HG03039 (cell line): Measurements from ENCODE around the gene P3R3URF.
A peak's percentile ranks its signal among the peaks of the same experiment; 100 is the strongest.
"Not testable (repeated sequence)": the region's sequence is repeated elsewhere in the genome, so short reads cannot be mapped to it uniquely, and the experiment has no call there.

Source experiments
- ATAC-seq: cut with Tn5 transposase; IDR thresholded peaks from one replicate; pipeline ENCODE4 v1.9.1; 2021; ENCODE audit warnings: mild to moderate bottlenecking, moderate library complexity; ENCODE audit not compliant: unreplicated experiment

The P3R3URF gene

DNA sequence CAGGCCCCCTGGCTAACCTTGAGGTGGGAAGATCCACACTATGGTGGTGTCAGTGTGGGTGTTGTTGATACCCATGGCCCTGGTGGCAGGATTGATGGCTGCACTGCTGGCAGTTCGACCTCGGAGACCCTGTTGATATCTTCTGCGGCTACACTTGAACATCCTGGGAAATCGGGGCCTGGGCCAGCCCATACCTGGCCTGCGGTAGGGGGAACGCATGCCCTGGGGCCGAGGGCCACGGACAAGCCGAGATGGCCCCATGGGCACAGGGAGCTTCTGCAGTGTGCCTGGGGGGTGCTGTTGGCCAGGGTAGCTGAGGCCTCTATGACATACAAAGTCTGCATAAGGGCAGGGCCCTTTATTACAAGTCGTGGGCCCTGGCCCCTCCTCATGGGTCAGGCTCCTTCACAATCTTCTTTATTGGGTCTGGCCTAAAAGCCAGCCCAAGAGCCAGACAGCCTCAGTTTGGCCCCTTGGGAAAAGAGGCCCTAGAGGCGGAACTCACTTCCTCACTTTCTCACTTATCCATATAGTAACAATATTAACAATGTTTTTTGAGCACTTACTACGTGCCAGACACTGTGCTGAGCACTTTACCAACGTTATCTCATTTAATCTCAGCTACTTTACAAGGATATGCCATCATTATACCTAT is at the start of gene P3R3URF:
P3R3URF (minus strand) TSS at position 278 of the 655 bp plus-strand sequence; CDS start at position 261, 17 bp downstream.
- no peak for ATAC-seq

GRCh38 chr1:46224966-46225365 is 48.7 kb upstream of the P3R3URF start:
- ATAC-seq: no peak

- peak; percentile 67 for ATAC-seq
Measured at GRCh38 chr1:46223472-46223943, 47.2 kb upstream of the P3R3URF start.

DNA sequence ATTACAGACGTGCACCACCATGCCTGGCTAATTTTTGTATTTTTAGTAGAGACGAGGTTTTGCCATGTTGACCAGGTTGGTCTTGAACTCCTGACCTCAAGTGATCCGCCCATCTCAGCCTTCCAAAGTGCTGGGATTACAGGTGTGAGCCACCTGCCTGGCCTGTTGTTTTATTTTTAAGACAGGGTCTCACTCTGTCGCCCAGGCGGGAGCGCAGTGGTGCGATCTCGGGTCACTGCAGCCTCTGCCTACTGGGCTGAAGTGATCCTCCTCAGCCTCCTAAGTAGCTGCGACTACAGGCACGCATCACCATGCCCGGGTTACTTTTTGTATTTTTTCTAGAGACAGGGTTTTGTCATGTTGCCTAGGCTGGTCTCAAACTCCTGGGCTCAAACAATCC is 46.8 kb upstream of the P3R3URF start:
- not testable (repeated sequence) for ATAC-seq

DNA sequence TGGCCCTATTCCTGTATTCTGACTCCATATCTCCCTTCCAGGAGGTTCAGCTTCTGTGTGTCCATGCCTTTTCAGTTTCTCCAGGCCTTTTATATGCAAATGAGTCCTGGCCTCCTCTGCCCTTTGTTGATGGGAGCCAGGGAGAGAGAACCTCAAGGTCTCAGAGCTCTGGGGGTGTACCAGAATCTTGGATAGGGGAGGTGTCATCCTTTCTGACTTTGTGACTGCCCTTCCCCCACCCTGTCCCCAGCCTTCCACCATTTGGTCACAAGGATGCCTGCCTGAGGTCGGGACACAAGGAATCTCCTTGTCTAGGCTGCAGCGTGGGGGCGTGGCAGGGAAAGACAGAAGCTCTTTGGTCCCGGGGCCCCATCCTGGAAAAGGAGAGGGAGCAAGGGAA is 45.5 kb upstream of the P3R3URF start:
- no peak for ATAC-seq

DNA sequence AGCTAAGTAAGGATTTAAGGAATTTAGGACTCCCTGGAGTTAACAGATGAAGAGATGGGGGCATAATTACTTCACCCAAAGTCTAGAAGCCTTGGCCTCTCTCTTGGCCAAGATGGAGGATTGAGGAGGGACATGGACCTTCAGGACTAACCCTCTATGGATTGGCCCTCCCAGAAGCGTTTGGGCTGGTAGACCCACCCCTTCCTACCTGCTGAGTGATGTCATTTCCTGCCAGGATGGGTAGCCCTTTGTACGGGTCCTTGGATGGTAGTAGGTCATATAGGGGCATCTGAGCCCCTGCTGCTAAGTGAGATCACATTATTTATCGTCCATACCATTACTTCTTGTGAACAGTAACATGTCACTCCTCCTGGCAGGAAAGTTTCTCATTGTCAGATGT is 44.5 kb upstream of the P3R3URF start:
- no peak for ATAC-seq

GRCh38 chr1:46219551-46220520 is 43.5 kb upstream of the P3R3URF start:
- no peak for ATAC-seq

DNA sequence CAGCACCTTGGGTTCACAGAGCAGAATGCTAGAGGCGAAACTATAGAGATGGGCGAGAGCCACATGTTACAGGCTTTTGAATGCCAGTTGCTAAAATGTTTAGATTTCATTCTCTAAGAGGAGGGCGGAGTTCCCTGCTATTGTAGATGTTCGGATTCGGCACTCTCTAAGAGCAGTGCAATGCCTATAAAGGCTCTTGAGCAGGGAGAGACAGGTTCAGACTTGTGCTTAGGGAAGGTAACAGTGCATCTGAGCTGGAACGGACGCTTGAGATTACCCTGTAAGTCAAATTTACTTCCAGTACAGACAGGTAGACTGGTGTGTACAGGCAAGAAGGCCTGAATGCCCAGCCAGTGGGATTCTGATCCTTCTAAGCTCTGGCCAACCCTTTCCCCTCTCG is 42.2 kb upstream of the P3R3URF start:
- no peak for ATAC-seq

DNA sequence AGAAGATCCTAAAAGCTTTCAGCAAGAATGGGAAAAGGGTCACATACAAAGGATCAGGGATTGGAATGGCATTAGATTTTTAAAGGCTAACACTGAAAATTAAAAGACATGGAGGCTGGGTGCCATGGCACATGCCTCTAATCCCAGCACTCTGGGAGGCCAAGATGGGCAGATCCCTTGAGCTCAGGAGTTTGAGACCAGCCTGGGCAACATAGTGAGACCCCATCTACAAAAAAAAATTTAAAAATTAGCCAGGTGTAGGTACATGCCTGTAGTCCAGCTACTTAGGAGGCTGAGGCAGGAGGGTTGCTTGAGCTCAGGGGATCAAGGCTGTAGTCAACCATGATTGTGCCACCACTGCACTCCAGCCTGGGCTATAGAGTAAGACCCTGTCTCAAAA is 39.2 kb upstream of the P3R3URF start:
- no peak for ATAC-seq

- ATAC-seq: no peak
Measured at GRCh38 chr1:46211051-46211450, 34.8 kb upstream of the P3R3URF start.

DNA sequence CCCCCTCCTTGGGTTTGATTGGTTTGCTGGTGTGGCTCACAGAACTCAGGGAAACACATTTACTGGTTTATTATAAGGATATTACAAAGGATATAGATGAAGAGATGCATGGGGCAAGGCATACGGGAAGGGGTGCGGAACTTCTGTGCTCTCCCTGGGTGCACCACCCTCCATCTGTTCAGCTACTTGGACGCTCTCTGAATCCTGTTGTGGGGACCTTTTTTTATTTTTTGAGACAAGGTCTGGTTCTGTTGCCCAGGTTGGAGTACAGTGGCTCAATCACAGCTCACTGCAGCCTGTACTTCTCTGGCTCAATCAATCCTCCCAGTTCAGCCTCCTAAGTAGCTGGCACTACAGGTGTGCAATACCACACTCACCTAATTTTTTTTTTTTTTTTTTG is 34.3 kb upstream of the P3R3URF start:
- ATAC-seq: no peak

DNA sequence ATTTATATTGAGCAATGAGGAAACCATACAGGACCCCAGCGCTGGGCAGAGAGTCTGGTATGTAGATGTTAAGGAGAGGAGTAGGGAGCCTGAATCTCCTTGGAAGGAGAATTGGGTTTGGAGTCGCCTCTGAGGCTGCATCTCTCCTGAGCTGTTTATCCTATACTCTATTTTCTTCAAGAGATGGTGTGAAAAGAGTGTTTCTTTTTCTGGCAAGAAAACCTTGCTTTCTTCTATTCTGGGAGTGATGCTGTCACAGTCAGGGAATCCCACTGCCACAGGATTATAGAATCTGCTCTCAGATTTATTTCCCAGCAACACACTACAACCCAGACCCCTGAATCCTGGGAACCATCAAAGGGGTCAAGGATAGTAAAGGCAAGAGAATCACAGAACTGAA is 30.1 kb upstream of the P3R3URF start:
- ATAC-seq: no peak

- no peak for ATAC-seq
Measured at GRCh38 chr1:46205791-46206190, 29.5 kb upstream of the P3R3URF start.

DNA sequence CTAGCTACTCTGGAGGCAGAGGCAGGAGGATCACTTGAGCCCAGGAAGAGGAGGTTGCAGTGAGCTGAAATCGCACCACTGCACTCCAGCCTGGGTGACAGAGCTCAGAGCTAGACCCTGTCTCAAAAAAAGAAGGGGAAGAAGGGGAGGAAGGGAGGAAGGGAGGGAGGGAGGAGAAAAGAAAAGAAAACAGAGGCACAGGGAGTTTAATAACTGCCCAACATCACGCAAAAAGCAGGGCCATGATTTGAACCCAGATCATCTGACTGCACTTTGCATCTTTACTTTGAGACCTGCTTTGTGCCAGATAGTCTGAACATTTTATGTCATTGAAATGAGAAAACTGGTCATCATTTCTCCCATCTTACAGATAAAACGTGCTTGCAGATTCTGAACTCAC is 28.9 kb upstream of the P3R3URF start:
- no peak for ATAC-seq

DNA sequence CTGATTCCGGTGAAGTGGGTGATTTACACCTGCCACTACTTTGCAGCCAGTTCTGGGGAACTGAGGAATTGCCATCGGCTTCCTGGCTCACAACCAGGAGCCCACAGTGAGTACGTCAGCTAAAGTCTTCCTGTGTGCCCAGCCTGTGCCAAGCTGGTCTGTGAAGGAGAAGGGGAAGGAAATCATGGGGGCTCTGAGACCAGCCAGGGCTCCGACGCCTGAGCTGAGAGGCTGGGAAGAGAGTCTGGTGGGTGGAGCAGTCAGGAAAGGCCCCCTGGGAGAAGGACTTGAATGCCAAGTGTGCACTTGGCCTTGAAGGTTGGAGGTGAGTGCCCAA is 28.1 kb upstream of the P3R3URF start:
- ATAC-seq: no peak

- no peak for ATAC-seq
Measured at GRCh38 chr1:46203738-46204405, 27.6 kb upstream of the P3R3URF start.

DNA sequence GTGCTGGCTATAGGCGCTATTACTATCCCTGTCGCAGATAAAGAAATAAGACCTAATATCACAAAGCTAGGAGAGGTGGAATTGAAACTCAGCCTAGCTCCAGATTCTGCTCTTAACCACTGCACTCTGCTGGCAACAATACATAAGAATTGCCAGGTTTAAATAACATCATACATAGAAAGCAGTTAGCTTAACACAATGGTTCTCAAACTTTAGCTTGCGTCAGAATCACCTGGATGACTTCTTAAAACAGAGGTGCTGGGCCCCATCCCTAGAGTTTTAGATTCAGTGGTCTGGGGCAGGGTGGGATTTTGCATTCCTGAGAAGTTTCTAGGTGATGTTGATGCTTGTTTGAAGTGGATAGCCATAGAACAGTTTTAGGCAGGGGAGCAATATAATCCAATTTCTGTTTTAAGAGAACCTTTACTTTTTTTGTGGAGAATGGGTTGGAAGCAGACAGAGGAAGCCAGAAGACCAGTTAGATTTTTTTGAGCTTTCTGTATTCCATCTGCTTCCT is 23.0 kb upstream of the P3R3URF start:
- no peak for ATAC-seq

DNA sequence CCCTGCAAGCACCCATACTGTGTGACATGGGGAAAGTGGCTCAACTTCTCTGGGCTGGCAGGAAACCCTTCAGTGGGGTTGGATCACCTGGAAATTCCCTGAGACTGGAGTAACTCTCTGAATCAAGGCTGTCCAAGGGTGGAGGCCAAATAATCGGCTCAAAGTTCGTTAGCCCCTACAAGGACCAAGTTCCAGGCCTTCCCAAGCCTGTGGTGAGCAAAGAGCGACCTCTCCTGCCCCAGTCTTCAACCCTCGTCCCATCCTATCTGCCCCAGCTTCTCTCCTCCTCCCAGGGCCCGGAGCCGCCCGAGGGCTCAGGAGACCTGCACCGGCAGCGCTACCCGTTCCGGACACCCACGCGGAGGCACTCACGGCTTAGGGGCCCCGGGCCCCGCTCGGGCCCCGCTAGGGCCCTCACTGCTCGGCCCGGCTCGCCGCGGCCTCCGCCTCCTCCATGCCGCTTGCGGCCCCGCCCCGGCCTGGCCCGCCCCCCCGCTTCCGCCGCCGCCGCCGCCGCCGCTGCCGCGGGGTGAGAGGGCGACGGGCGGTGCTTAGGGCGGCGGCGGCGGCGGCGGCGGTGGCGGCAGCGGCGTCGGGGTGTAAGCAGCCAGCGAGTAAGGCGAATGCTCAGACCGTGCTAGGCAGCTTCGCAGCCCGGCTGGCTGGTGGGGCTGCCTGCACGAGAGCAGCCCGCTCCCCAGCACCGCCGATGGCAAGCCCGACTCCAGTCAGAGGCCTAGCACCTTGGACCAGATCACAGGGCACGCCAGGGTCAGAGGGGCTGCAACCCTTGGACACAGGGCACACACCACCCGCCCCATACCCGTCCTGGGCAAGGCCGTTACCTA is 21.9 kb upstream of the P3R3URF start, which contains the start of gene POMGNT1:
POMGNT1 (minus strand) TSS at position 471 of the 848 bp plus-strand sequence. CDS start 613 bp downstream, outside the sequence.
- ATAC-seq: peak; percentile 72

DNA sequence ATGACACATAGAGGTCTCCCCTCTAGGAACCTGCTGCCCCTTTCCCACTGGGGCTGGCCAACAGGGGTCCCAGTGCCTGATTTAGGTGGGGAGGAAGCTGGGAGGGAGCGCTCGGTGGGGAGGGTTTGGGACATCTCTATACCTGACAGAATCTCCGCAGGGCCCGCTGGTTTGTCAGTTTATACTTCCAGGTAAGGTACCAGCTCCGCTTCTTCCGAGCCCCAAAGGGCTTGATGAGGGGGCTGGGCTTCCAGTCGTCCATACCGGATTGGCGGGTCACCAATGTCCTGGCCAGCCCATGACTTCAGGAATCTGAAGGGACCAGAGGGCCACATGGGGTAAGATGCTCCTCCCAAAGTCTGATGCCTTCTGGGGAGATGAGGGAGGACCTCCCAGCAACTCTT is 21.3 kb upstream of the P3R3URF start:
- ATAC-seq: no peak

- ATAC-seq: no peak
Measured at GRCh38 chr1:46196609-46197008, 20.3 kb upstream of the P3R3URF start.
